ENCODE results near the gene TGFBR2. TPM values are rescaled to one million over a fixed set of nuclear protein-coding genes. Genes with fewer than 3 reads are reported as not detected.
A peak's percentile ranks its signal among the peaks of the same experiment; 100 is the strongest.

TGFBR2 gene
- total RNA-seq, 1 experiment from 2014 or later: 48.2 TPM

DNA sequence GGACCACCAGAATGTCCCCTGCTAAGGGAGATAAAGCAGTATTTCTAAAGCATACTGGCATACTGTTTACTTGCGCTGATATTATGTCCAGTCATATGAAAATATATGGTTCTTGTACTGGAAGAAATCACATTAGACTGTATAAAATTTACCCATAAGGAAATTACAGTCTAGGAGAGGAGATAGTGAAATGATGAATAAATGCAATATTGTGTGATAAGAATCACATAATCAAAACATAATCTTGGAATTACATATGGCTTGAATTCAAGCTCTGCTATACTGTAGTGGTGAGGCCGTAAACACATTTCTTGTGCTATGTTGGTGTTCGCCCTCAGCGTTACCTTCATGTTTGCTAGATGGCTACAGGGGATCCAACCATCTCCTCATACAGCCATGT is 20.7 kb upstream of the TGFBR2 start:
- Histone ChIP-seq H3K9me2 (replicated peaks; ENCODE audit: low read length) (no peaks in the 10 kb centered on the region), H3K79me2 (ENCODE audit: low read length) (no peaks in the 10 kb centered on the region), H3K27ac (ENCODE audit: low read length) (no peak overlapping the region), H3K9me3 (ENCODE audit: low read length) (no peaks in the 10 kb centered on the region), H3F3A (ENCODE audit: low read length, unreplicated experiment) (no peaks in the 10 kb centered on the region), H3K4me1 (ENCODE audit: insufficient read depth, low read length) (peaks cover 12% of the 10 kb centered on the region), H3K36me3 (ENCODE audit: low read depth, low read length) (no peaks in the 10 kb centered on the region), H4K20me1 (ENCODE audit: low read length) (no peaks in the 10 kb centered on the region), H3K4me3 (ENCODE audit: low read length) (no peak overlapping the region), H3K4me2 (ENCODE audit: low read length) (no peak overlapping the region), H3K9ac (ENCODE audit: low read length) (no peak overlapping the region), H3K27me3 (ENCODE audit: low read length) (no peaks in the 10 kb centered on the region), H2AFZ (ENCODE audit: low read length) (no peak overlapping the region)
- no peak for TF ChIP-seq EZH2phosphoT487 (IDR thresholded peaks at IDR 0.05; ENCODE audit: borderline replicate concordance, low read length)
- TF ChIP-seq, protein P1, sequence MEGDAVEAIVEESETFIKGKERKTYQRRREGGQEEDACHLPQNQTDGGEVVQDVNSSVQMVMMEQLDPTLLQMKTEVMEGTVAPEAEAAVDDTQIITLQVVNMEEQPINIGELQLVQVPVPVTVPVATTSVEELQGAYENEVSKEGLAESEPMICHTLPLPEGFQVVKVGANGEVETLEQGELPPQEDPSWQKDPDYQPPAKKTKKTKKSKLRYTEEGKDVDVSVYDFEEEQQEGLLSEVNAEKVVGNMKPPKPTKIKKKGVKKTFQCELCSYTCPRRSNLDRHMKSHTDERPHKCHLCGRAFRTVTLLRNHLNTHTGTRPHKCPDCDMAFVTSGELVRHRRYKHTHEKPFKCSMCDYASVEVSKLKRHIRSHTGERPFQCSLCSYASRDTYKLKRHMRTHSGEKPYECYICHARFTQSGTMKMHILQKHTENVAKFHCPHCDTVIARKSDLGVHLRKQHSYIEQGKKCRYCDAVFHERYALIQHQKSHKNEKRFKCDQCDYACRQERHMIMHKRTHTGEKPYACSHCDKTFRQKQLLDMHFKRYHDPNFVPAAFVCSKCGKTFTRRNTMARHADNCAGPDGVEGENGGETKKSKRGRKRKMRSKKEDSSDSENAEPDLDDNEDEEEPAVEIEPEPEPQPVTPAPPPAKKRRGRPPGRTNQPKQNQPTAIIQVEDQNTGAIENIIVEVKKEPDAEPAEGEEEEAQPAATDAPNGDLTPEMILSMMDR (conservative IDR thresholded peaks at IDR 0.05; ENCODE audit: low read depth, low read length): no peak
- ATAC-seq (no peak), DNase-seq (no peak)
- no TSS peak for BruUV-seq (replicated peaks)
- POLR2A ChIA-PET (ENCODE audit: unreplicated experiment): no interaction called here
- intact Hi-C loops (cut with micrococcal nuclease): no loop called here
- CTCF ChIA-PET: no interaction called here

DNA sequence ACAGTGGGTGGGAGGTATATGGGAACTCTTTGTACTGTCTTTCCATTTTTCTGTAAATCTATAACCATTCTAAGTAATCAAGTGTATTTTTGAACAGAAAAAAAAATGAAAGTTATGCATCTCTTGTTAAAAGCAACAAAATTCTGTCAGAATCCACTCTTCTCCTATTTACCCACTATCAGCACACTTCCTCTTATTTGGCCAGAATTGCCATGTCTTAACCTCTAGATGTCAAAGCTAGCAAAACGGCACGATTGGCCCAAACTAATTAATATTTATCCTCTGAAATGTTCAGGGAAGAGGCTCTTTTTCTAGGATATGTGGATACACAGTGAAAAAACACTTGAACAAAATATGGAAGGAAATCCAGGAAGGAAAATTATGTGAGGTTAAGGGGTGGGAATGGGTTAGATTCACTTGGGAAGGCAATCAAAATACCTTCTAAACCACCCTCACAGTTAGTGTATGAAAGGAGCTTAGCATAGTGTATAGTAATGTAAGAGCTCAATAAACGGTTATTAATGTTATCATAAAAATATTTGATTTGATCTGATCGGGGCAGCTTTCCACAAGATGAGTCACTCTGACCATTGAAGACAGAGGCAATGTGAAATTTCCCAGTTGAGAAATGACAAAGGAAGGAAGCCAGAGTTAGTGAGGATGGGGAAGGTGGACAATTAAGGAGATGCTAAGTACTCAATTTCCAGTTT is 20.1 kb upstream of the TGFBR2 start:
- no peaks in the 10 kb centered on the region for H4K20me1 ChIP-seq (ENCODE audit: low read length)
- no peak overlapping the region for H3K4me3 ChIP-seq (ENCODE audit: low read length)
- ATAC-seq (peak; percentile 54), DNase-seq (peak; percentile 58)
- no peaks in the 10 kb centered on the region for H3K9me2 ChIP-seq (replicated peaks; ENCODE audit: low read length)
- no peak overlapping the region for H3K9ac ChIP-seq (ENCODE audit: low read length)
- peaks cover 12% of the 10 kb centered on the region for H3K4me1 ChIP-seq (ENCODE audit: insufficient read depth, low read length)
- ChIA-PET CTCF (no interaction called here), POLR2A (ENCODE audit: unreplicated experiment) (interaction anchor here (0.7 kb wide), 1 partner anchor 10 kb away, joined by 4 read pairs; no protein-coding TSS in a partner anchor)
- H3K79me2 ChIP-seq (ENCODE audit: low read length): no peaks in the 10 kb centered on the region
- H3K9me3 ChIP-seq (ENCODE audit: low read length): no peaks in the 10 kb centered on the region
- H3F3A ChIP-seq (ENCODE audit: low read length, unreplicated experiment): no peaks in the 10 kb centered on the region
- BruUV-seq (replicated peaks): no TSS peak
- intact Hi-C loops (cut with micrococcal nuclease): no loop called here
- H3K36me3 ChIP-seq (ENCODE audit: low read depth, low read length): no peaks in the 10 kb centered on the region
- H3K27me3 ChIP-seq (ENCODE audit: low read length): no peaks in the 10 kb centered on the region
- peak overlapping the region; percentile 9; the same call in 1 of the 2 replicates for H3K4me2 ChIP-seq (ENCODE audit: low read length)
- peak overlapping the region; percentile 7; the same call in 1 of the 2 replicates for H2AFZ ChIP-seq (ENCODE audit: low read length)
- H3K27ac ChIP-seq (ENCODE audit: low read length): no peak overlapping the region
- TF ChIP-seq EZH2 (IDR thresholded peaks at IDR 0.05; ENCODE audit: low read length, unreplicated experiment): no peak
- no peak for TF ChIP-seq EZH2phosphoT487 (IDR thresholded peaks at IDR 0.05; ENCODE audit: borderline replicate concordance, low read length)
- TF ChIP-seq, protein P1 (conservative IDR thresholded peaks at IDR 0.05; ENCODE audit: low read depth, low read length): no peak

DNA sequence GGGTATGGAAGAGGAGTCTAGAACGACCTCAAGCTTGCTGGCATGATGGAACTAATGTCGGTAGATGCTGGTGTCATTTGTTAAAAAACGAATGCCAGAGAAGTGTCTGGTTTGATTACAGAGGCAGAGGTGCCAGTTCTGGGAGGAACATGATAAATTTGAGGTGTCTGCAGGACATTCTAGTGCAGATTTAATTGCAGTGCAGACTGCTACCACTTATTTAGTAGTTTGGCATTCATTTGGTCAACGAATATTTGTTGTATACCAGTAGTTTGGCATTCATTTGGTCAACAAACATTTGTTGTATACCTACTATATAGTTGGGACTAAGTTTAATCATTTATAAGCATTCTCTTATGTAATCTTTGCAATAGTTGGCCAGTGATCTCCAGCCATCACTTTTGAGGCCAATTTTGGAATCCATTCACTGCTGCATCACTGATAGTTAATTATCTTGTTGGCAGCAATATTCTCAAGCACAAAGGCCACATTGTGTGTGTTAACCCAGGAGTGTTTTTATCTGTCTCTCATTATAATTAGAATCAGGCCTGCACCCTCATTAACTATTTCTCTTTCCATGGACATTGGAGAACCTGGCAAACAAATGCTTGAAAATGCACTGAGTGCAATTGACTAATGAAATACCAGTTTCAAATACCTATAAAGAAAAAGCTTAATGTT is 19.5 kb upstream of the TGFBR2 start:
- no peak for ATAC-seq
- no peak for TF ChIP-seq EZH2phosphoT487 (IDR thresholded peaks at IDR 0.05; ENCODE audit: borderline replicate concordance, low read length)
- TF ChIP-seq, protein P1 (conservative IDR thresholded peaks at IDR 0.05; ENCODE audit: low read depth, low read length): no peak
- no peak for TF ChIP-seq EZH2 (IDR thresholded peaks at IDR 0.05; ENCODE audit: low read length, unreplicated experiment)
- Histone ChIP-seq H3K4me3 (ENCODE audit: low read length) (no peak overlapping the region), H3K27me3 (ENCODE audit: low read length) (no peaks in the 10 kb centered on the region), H3K9ac (ENCODE audit: low read length) (no peak overlapping the region), H4K20me1 (ENCODE audit: low read length) (no peaks in the 10 kb centered on the region), H3K9me2 (replicated peaks; ENCODE audit: low read length) (no peaks in the 10 kb centered on the region), H2AFZ (ENCODE audit: low read length) (peak overlapping the region; percentile 7; the same call in 1 of the 2 replicates), H3K36me3 (ENCODE audit: low read depth, low read length) (no peaks in the 10 kb centered on the region), H3K4me1 (ENCODE audit: insufficient read depth, low read length) (peaks cover 12% of the 10 kb centered on the region), H3K79me2 (ENCODE audit: low read length) (no peaks in the 10 kb centered on the region), H3K4me2 (ENCODE audit: low read length) (0 out of 2 replicates have a peak overlapping the region, but pooled peaks have one; percentile 9), H3K9me3 (ENCODE audit: low read length) (no peaks in the 10 kb centered on the region), H3K27ac (ENCODE audit: low read length) (no peak overlapping the region), H3F3A (ENCODE audit: low read length, unreplicated experiment) (no peaks in the 10 kb centered on the region)
- DNase-seq: no peak
- BruUV-seq (replicated peaks): no TSS peak
- CTCF ChIA-PET: no interaction called here
- POLR2A ChIA-PET (ENCODE audit: unreplicated experiment): interaction anchor here (0.7 kb wide), 1 partner anchor 11 kb away, joined by 4 read pairs; no protein-coding TSS in a partner anchor
- intact Hi-C loops (cut with micrococcal nuclease): no loop called here

Data from PC-3 (cell line).